Measurements from ENCODE around the gene NBEAL1.
"Not testable (repeated sequence)": the region's sequence is repeated elsewhere in the genome, so short reads cannot be mapped to it uniquely, and the experiment has no call there.

Gene NBEAL1

GRCh38 chr2:203237346-203238238 lies 222.9 kb downstream of the NBEAL1 start:
- DNase-seq: no peak

GRCh38 chr2:203238292-203238703 lies 223.6 kb downstream of the NBEAL1 start:
- DNase-seq: no peak

- peak; percentile 90 for DNase-seq
Observed at GRCh38 chr2:203238704-203239526, 224.2 kb downstream of the NBEAL1 start, which contains the start of gene CYP20A1. Gene CYP20A1, plus strand, starts transcription at chr2:203239018. Its CDS starts 45 bp downstream, at chr2:203239063.

- no peak for DNase-seq
Observed at GRCh38 chr2:203240491-203240890, 225.8 kb downstream of the NBEAL1 start.

- DNase-seq: no peak
Observed at GRCh38 chr2:203242518-203242917, 227.8 kb downstream of the NBEAL1 start.

GRCh38 chr2:203246646-203247045 lies 232.0 kb downstream of the NBEAL1 start:
- DNase-seq: no peak

DNA sequence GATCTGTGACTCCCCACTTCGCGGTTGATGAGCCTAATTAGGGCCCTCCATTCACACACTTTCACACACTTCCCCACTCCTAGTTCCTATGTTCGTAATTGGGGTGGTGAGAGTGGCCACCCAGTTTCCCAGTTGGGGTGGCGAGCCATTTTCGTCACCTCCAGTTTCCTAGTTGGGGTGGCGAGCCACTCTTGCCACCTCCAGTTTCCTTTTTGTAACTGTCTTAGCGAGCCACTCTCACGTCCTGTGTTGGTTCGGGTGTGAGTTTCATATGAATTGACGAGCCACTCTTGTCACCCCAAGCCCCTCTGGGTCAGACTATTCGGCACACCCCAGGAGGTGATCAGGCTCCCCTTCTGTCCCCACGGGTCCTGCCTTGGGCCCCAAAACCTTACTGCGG lies 238.1 kb downstream of the NBEAL1 start:
- DNase-seq: no peak

GRCh38 chr2:203253422-203254095 lies 238.9 kb downstream of the NBEAL1 start:
- DNase-seq: not testable (repeated sequence)

- no peak for DNase-seq
Observed at GRCh38 chr2:203261326-203262159, 246.9 kb downstream of the NBEAL1 start.

All from effector CD8-positive, alpha-beta T cell (primary cell).